Upper lobe of left lung (tissue), 4 donors: ENCODE measurements around the gene DMD.

ENCODE experiments used
- EP300 ChIP-seq, 4 donors: sonication (generic); formaldehyde crosslinking; IDR thresholded peaks; one replicate each; pipeline ENCODE4 v1.5.1; 2017; ENCODE audit warnings: antibody characterized with exemption in 4 of 4, control low read depth in 2 of 4
- POLR2A ChIP-seq, 4 donors: fragments of 450-650 bp; IDR thresholded peaks; one replicate each; pipeline ENCODE4 v1.5.1; 2016 to 2017; ENCODE audit warnings: antibody characterized with exemption in 4 of 4, mild to moderate bottlenecking in 2 of 4
- POLR2AphosphoS5 ChIP-seq, 2 donors: sonication (generic); formaldehyde crosslinking; IDR thresholded peaks; one replicate each; pipeline ENCODE4 v1.5.1; 2017; ENCODE audit warnings: antibody characterized with exemption in 2 of 2
- TF ChIP-seq, protein P1 (sequence below), 6 experiments: fragments of 450-650 bp in 4 of 6; fragments of 200-600 bp in 2 of 6; sonication (generic) in 2 of 6; IDR thresholded peaks; one replicate each; pipeline ENCODE4 v1.5.1; 2016 to 2019; ENCODE audit warnings: antibody characterized with exemption in 6 of 6

DNA sequence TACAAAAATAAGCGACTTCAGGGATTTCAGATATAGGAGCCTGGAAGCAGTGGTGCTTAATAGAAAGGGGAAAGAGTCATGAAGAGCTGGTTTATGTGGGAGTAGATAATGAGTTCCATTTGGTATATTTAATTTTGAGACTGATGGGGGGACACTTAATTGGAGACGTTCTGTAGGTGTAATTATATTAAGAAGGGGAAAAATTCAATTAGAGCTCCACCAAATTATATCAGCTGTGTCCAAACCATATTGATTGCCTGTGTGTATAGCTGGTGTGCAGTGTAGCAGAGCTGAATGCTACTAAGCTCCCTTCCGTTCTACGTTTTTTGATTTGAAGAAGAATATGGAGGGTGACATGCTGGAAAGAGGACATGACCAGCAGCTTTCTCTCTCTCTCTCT lies 282.3 kb downstream of the DMD start:
- TF ChIP-seq, protein P1, sequence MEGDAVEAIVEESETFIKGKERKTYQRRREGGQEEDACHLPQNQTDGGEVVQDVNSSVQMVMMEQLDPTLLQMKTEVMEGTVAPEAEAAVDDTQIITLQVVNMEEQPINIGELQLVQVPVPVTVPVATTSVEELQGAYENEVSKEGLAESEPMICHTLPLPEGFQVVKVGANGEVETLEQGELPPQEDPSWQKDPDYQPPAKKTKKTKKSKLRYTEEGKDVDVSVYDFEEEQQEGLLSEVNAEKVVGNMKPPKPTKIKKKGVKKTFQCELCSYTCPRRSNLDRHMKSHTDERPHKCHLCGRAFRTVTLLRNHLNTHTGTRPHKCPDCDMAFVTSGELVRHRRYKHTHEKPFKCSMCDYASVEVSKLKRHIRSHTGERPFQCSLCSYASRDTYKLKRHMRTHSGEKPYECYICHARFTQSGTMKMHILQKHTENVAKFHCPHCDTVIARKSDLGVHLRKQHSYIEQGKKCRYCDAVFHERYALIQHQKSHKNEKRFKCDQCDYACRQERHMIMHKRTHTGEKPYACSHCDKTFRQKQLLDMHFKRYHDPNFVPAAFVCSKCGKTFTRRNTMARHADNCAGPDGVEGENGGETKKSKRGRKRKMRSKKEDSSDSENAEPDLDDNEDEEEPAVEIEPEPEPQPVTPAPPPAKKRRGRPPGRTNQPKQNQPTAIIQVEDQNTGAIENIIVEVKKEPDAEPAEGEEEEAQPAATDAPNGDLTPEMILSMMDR (IDR thresholded peaks at IDR 0.05) = no peak
- TF ChIP-seq POLR2A (IDR thresholded peaks at IDR 0.05) = no peak
- TF ChIP-seq POLR2AphosphoS5 (IDR thresholded peaks at IDR 0.05) = no peak
- TF ChIP-seq EP300 (IDR thresholded peaks at IDR 0.05) = no peak
